Skeletal muscle tissue (tissue), 4 donors: Measurements from ENCODE around the gene AREG. TPM values are rescaled to one million over a fixed set of nuclear protein-coding genes. Genes with fewer than 3 reads are reported as not detected.

Experiments
- H3K27ac ChIP-seq: one replicate; pipeline ENCODE4 v1.7.0; 2013; ENCODE audit warnings: mild to moderate bottlenecking, low read depth, low read length, inconsistent platforms
- H3K27me3 ChIP-seq, 3 donors: one replicate each; pipeline ENCODE4 v1.7.0; 2013; ENCODE audit warnings: low read length in 3 of 3; ENCODE audit not compliant: control insufficient read depth in 3 of 3, insufficient read depth in 3 of 3
- H3K36me3 ChIP-seq, 3 donors: one replicate each; pipeline ENCODE4 v1.7.0; 2013; ENCODE audit warnings: low read length in 3 of 3; ENCODE audit not compliant: control insufficient read depth in 3 of 3, insufficient read depth in 3 of 3
- H3K4me1 ChIP-seq, 3 donors: one replicate each; pipeline ENCODE4 v1.7.0; 2013; ENCODE audit warnings: low read length in 3 of 3, mild to moderate bottlenecking in 3 of 3; ENCODE audit not compliant: control insufficient read depth in 3 of 3, insufficient read depth in 3 of 3
- H3K4me3 ChIP-seq, 3 donors: one replicate each; pipeline ENCODE4 v1.7.0; 2013; ENCODE audit warnings: low read length in 3 of 3
- H3K9ac ChIP-seq, 3 donors: one replicate each; pipeline ENCODE4 v1.7.0; 2013; ENCODE audit warnings: low read length in 3 of 3, mild to moderate bottlenecking in 3 of 3, moderate library complexity in 2 of 3, low read depth in 1 of 3
- H3K9me3 ChIP-seq, 3 donors: one replicate each; pipeline ENCODE4 v1.7.0; 2013; ENCODE audit warnings: low read length in 3 of 3; ENCODE audit not compliant: control insufficient read depth in 3 of 3
- total RNA-seq: library from RNA; depleted of rRNA; stranded (reverse); fragments of >200 nt; gene quantifications from one replicate; pipeline ENCODE4 v1.2.3, GENCODE V29; 2014
- donor health status: Osteomylitis.

AREG gene
- total RNA-seq, 1 donor from 2014 or later = not detected

- Histone ChIP-seq H3K9me3 (no peaks in the 10 kb centered on the region), H3K27me3 (no peaks in the 10 kb centered on the region), H3K9ac (no peak overlapping the region), H3K27ac (no peak overlapping the region), H3K4me1 (no peaks in the 10 kb centered on the region), H3K36me3 (no peaks in the 10 kb centered on the region), H3K4me3 (no peak overlapping the region)
Observed at GRCh38 chr4:74479009-74479408, 34.1 kb downstream of the AREG start.

- no peaks in the 10 kb centered on the region for H3K9me3 ChIP-seq
- no peak overlapping the region for H3K9ac ChIP-seq
- H3K27ac ChIP-seq = no peak overlapping the region
- H3K36me3 ChIP-seq = no peaks in the 10 kb centered on the region
- no peaks in the 10 kb centered on the region for H3K27me3 ChIP-seq
- no peaks in the 10 kb centered on the region for H3K4me1 ChIP-seq
- H3K4me3 ChIP-seq = no peak overlapping the region
Observed at GRCh38 chr4:74480267-74480666, 35.3 kb downstream of the AREG start.

GRCh38 chr4:74481891-74482609 lies 37.1 kb downstream of the AREG start:
- no peak overlapping the region for H3K27ac ChIP-seq
- no peak overlapping the region for H3K9ac ChIP-seq
- H3K9me3 ChIP-seq = no peaks in the 10 kb centered on the region
- H3K27me3 ChIP-seq = no peaks in the 10 kb centered on the region
- no peaks in the 10 kb centered on the region for H3K36me3 ChIP-seq
- no peaks in the 10 kb centered on the region for H3K4me1 ChIP-seq
- H3K4me3 ChIP-seq = no peak overlapping the region

- Histone ChIP-seq H3K9ac (no peak overlapping the region), H3K4me1 (no peaks in the 10 kb centered on the region), H3K4me3 (no peak overlapping the region), H3K36me3 (no peaks in the 10 kb centered on the region), H3K9me3 (no peaks in the 10 kb centered on the region), H3K27ac (no peak overlapping the region), H3K27me3 (no peaks in the 10 kb centered on the region)
Observed at GRCh38 chr4:74483226-74483911, 38.4 kb downstream of the AREG start.

- no peak overlapping the region for H3K9ac ChIP-seq
- H3K9me3 ChIP-seq = no peaks in the 10 kb centered on the region
- H3K36me3 ChIP-seq = no peaks in the 10 kb centered on the region
- no peak overlapping the region for H3K4me3 ChIP-seq
- H3K27me3 ChIP-seq = no peaks in the 10 kb centered on the region
- H3K4me1 ChIP-seq = no peaks in the 10 kb centered on the region
- H3K27ac ChIP-seq = no peak overlapping the region
Observed at GRCh38 chr4:74486905-74487304, 42.0 kb downstream of the AREG start.

- Histone ChIP-seq H3K4me1 (no peaks in the 10 kb centered on the region), H3K9me3 (no peaks in the 10 kb centered on the region), H3K4me3 (no peak overlapping the region), H3K27ac (no peak overlapping the region), H3K27me3 (no peaks in the 10 kb centered on the region), H3K36me3 (no peaks in the 10 kb centered on the region), H3K9ac (no peak overlapping the region)
Observed at GRCh38 chr4:74487771-74488170, 42.8 kb downstream of the AREG start.

- H3K27ac ChIP-seq = no peak overlapping the region
- H3K9ac ChIP-seq = no peak overlapping the region
- no peaks in the 10 kb centered on the region for H3K27me3 ChIP-seq
- H3K4me1 ChIP-seq = no peaks in the 10 kb centered on the region
- H3K9me3 ChIP-seq = no peaks in the 10 kb centered on the region
- no peaks in the 10 kb centered on the region for H3K36me3 ChIP-seq
- no peak overlapping the region for H3K4me3 ChIP-seq
Observed at GRCh38 chr4:74490736-74491135, 45.8 kb downstream of the AREG start.

GRCh38 chr4:74499986-74500781 lies 55.2 kb downstream of the AREG start:
- Histone ChIP-seq H3K9ac (no peak overlapping the region), H3K4me3 (no peak overlapping the region)

GRCh38 chr4:74501579-74501978 lies 56.6 kb downstream of the AREG start:
- Histone ChIP-seq H3K4me3 (no peak overlapping the region), H3K36me3 (no peaks in the 10 kb centered on the region), H3K4me1 (no peaks in the 10 kb centered on the region), H3K9ac (no peak overlapping the region), H3K27ac (no peak overlapping the region), H3K27me3 (no peaks in the 10 kb centered on the region), H3K9me3 (peaks cover 2 to 4% (median 3%) of the 10 kb centered on the region in 3 donors)

More at GRCh38 chr4:74499986-74500781, 55.2 kb downstream of the AREG start:
- Histone ChIP-seq H3K36me3 (no peaks in the 10 kb centered on the region), H3K27ac (no peak overlapping the region), H3K4me1 (no peaks in the 10 kb centered on the region), H3K9me3 (peaks cover 2 to 4% (median 3%) of the 10 kb centered on the region in 3 donors), H3K27me3 (no peaks in the 10 kb centered on the region)

- Histone ChIP-seq H3K9me3 (peaks cover 2 to 4% (median 3%) of the 10 kb centered on the region in 3 donors), H3K9ac (no peak overlapping the region), H3K4me3 (no peak overlapping the region), H3K4me1 (no peaks in the 10 kb centered on the region), H3K27me3 (no peaks in the 10 kb centered on the region), H3K27ac (no peak overlapping the region), H3K36me3 (no peaks in the 10 kb centered on the region)
Observed at GRCh38 chr4:74503580-74503979, 58.6 kb downstream of the AREG start.
